Measurements from ENCODE around the gene PROP1.
"Not testable (repeated sequence)": the region's sequence is repeated elsewhere in the genome, so short reads cannot be mapped to it uniquely, and the experiment has no call there.

The PROP1 gene

GRCh38 chr5:177981296-177982071, 14.6 kb downstream of the PROP1 start:
- H2AFZ ChIP-seq (ENCODE audit: low read length, unreplicated experiment), result no peak overlapping the region
- no peaks in the 10 kb centered on the region for H3K79me2 ChIP-seq (ENCODE audit: control insufficient read depth, insufficient read depth, low read length, unreplicated experiment)
- H3K36me3 ChIP-seq (ENCODE audit: insufficient read depth, low read length), result no peaks in the 10 kb centered on the region
- H3K4me1 ChIP-seq (ENCODE audit: control insufficient read depth, insufficient read depth, low read length, unreplicated experiment), result no peaks in the 10 kb centered on the region
- peaks cover 59% of the 10 kb centered on the region for H3K27me3 ChIP-seq (ENCODE audit: insufficient read depth, low read length)
- H3K4me3 ChIP-seq (ENCODE audit: low read depth, low read length), result no peak overlapping the region
- H3K27ac ChIP-seq (ENCODE audit: low read depth, low read length), result no peak overlapping the region

GRCh38 chr5:177980743-177981151, 15.3 kb downstream of the PROP1 start:
- H3K27ac ChIP-seq (ENCODE audit: low read depth, low read length), result no peak overlapping the region
- H3K27me3 ChIP-seq (ENCODE audit: insufficient read depth, low read length), result peaks cover 54% of the 10 kb centered on the region
- H2AFZ ChIP-seq (ENCODE audit: low read length, unreplicated experiment), result no peak overlapping the region
- H3K36me3 ChIP-seq (ENCODE audit: insufficient read depth, low read length), result no peaks in the 10 kb centered on the region
- H3K4me1 ChIP-seq (ENCODE audit: control insufficient read depth, insufficient read depth, low read length, unreplicated experiment), result no peaks in the 10 kb centered on the region
- H3K4me3 ChIP-seq (ENCODE audit: low read depth, low read length), result no peak overlapping the region
- no peaks in the 10 kb centered on the region for H3K79me2 ChIP-seq (ENCODE audit: control insufficient read depth, insufficient read depth, low read length, unreplicated experiment)

GRCh38 chr5:177977600-177977999, 18.4 kb downstream of the PROP1 start:
- not testable (repeated sequence) for H3K79me2 ChIP-seq (ENCODE audit: control insufficient read depth, insufficient read depth, low read length, unreplicated experiment); H2AFZ ChIP-seq (ENCODE audit: low read length, unreplicated experiment); H3K4me3 ChIP-seq (ENCODE audit: low read depth, low read length); H3K4me1 ChIP-seq (ENCODE audit: control insufficient read depth, insufficient read depth, low read length, unreplicated experiment); H3K27ac ChIP-seq (ENCODE audit: low read depth, low read length); H3K36me3 ChIP-seq (ENCODE audit: insufficient read depth, low read length)
- H3K27me3 ChIP-seq (ENCODE audit: insufficient read depth, low read length), result peaks cover 23% of the 10 kb centered on the region

GRCh38 chr5:177973066-177973635, 22.9 kb downstream of the PROP1 start:
- peaks cover 13% of the 10 kb centered on the region; the same call in 1 of the 2 replicates for H3K27me3 ChIP-seq (ENCODE audit: insufficient read depth, low read length)

GRCh38 chr5:177972613-177973012, 23.4 kb downstream of the PROP1 start:
- H3K4me3 ChIP-seq (ENCODE audit: low read depth, low read length), result no peak overlapping the region
- no peak overlapping the region for H3K27ac ChIP-seq (ENCODE audit: low read depth, low read length)
- H3K27me3 ChIP-seq (ENCODE audit: insufficient read depth, low read length), result peaks cover 13% of the 10 kb centered on the region; the same call in 1 of the 2 replicates
- no peaks in the 10 kb centered on the region for H3K36me3 ChIP-seq (ENCODE audit: insufficient read depth, low read length)
- H2AFZ ChIP-seq (ENCODE audit: low read length, unreplicated experiment), result no peak overlapping the region
- no peaks in the 10 kb centered on the region for H3K79me2 ChIP-seq (ENCODE audit: control insufficient read depth, insufficient read depth, low read length, unreplicated experiment)
- no peaks in the 10 kb centered on the region for H3K4me1 ChIP-seq (ENCODE audit: control insufficient read depth, insufficient read depth, low read length, unreplicated experiment)

More at GRCh38 chr5:177973066-177973635, 22.9 kb downstream of the PROP1 start:
- no peak overlapping the region for H3K4me3 ChIP-seq (ENCODE audit: low read depth, low read length)
- H3K4me1 ChIP-seq (ENCODE audit: control insufficient read depth, insufficient read depth, low read length, unreplicated experiment), result no peaks in the 10 kb centered on the region
- H3K27ac ChIP-seq (ENCODE audit: low read depth, low read length), result no peak overlapping the region
- H3K79me2 ChIP-seq (ENCODE audit: control insufficient read depth, insufficient read depth, low read length, unreplicated experiment), result no peaks in the 10 kb centered on the region
- H2AFZ ChIP-seq (ENCODE audit: low read length, unreplicated experiment), result no peak overlapping the region
- no peaks in the 10 kb centered on the region for H3K36me3 ChIP-seq (ENCODE audit: insufficient read depth, low read length)

- H3K4me3 ChIP-seq (ENCODE audit: low read depth, low read length); H2AFZ ChIP-seq (ENCODE audit: low read length, unreplicated experiment); H3K36me3 ChIP-seq (ENCODE audit: insufficient read depth, low read length); H3K79me2 ChIP-seq (ENCODE audit: control insufficient read depth, insufficient read depth, low read length, unreplicated experiment); H3K4me1 ChIP-seq (ENCODE audit: control insufficient read depth, insufficient read depth, low read length, unreplicated experiment); H3K27ac ChIP-seq (ENCODE audit: low read depth, low read length): not testable (repeated sequence)
- peaks cover 13% of the 10 kb centered on the region; the same call in 1 of the 2 replicates for H3K27me3 ChIP-seq (ENCODE audit: insufficient read depth, low read length)
Observed at GRCh38 chr5:177972014-177972413, 24.0 kb downstream of the PROP1 start.

- H3K4me3 ChIP-seq (ENCODE audit: low read depth, low read length), result no peak overlapping the region
- no peak overlapping the region for H2AFZ ChIP-seq (ENCODE audit: low read length, unreplicated experiment)
- peaks cover 3% of the 10 kb centered on the region for H3K4me1 ChIP-seq (ENCODE audit: control insufficient read depth, insufficient read depth, low read length, unreplicated experiment)
- no peaks in the 10 kb centered on the region for H3K79me2 ChIP-seq (ENCODE audit: control insufficient read depth, insufficient read depth, low read length, unreplicated experiment)
- no peak overlapping the region for H3K27ac ChIP-seq (ENCODE audit: low read depth, low read length)
- peaks cover 11% of the 10 kb centered on the region; the same call in 1 of the 2 replicates for H3K27me3 ChIP-seq (ENCODE audit: insufficient read depth, low read length)
- no peaks in the 10 kb centered on the region for H3K36me3 ChIP-seq (ENCODE audit: insufficient read depth, low read length)
Observed at GRCh38 chr5:177968661-177969211, 27.3 kb downstream of the PROP1 start.

- H3K27me3 ChIP-seq (ENCODE audit: insufficient read depth, low read length), result peaks cover 8% of the 10 kb centered on the region; the same call in 1 of the 2 replicates
- H3K27ac ChIP-seq (ENCODE audit: low read depth, low read length), result no peak overlapping the region
- no peaks in the 10 kb centered on the region for H3K36me3 ChIP-seq (ENCODE audit: insufficient read depth, low read length)
Observed at GRCh38 chr5:177967221-177967887, 28.7 kb downstream of the PROP1 start.

GRCh38 chr5:177966839-177967166, 29.2 kb downstream of the PROP1 start:
- Histone ChIP-seq H3K4me1 (ENCODE audit: control insufficient read depth, insufficient read depth, low read length, unreplicated experiment) (peaks cover 3% of the 10 kb centered on the region), H3K27me3 (ENCODE audit: insufficient read depth, low read length) (peaks cover 5% of the 10 kb centered on the region; the same call in 1 of the 2 replicates), H3K79me2 (ENCODE audit: control insufficient read depth, insufficient read depth, low read length, unreplicated experiment) (no peaks in the 10 kb centered on the region), H3K36me3 (ENCODE audit: insufficient read depth, low read length) (no peaks in the 10 kb centered on the region), H3K4me3 (ENCODE audit: low read depth, low read length) (no peak overlapping the region), H3K27ac (ENCODE audit: low read depth, low read length) (no peak overlapping the region), H2AFZ (ENCODE audit: low read length, unreplicated experiment) (no peak overlapping the region)

More at GRCh38 chr5:177967221-177967887, 28.7 kb downstream of the PROP1 start:
- Histone ChIP-seq H3K79me2 (ENCODE audit: control insufficient read depth, insufficient read depth, low read length, unreplicated experiment) (no peaks in the 10 kb centered on the region), H3K4me3 (ENCODE audit: low read depth, low read length) (no peak overlapping the region), H3K4me1 (ENCODE audit: control insufficient read depth, insufficient read depth, low read length, unreplicated experiment) (peaks cover 3% of the 10 kb centered on the region), H2AFZ (ENCODE audit: low read length, unreplicated experiment) (no peak overlapping the region)

GRCh38 chr5:177966009-177966838, 29.8 kb downstream of the PROP1 start:
- Histone ChIP-seq H3K79me2 (ENCODE audit: control insufficient read depth, insufficient read depth, low read length, unreplicated experiment) (no peaks in the 10 kb centered on the region), H3K27me3 (ENCODE audit: insufficient read depth, low read length) (no peaks in the 10 kb centered on the region), H3K4me3 (ENCODE audit: low read depth, low read length) (no peak overlapping the region), H3K27ac (ENCODE audit: low read depth, low read length) (no peak overlapping the region), H2AFZ (ENCODE audit: low read length, unreplicated experiment) (no peak overlapping the region), H3K4me1 (ENCODE audit: control insufficient read depth, insufficient read depth, low read length, unreplicated experiment) (peaks cover 3% of the 10 kb centered on the region), H3K36me3 (ENCODE audit: insufficient read depth, low read length) (no peaks in the 10 kb centered on the region)
